Hematopoietic multipotent progenitor cell treated with erythropoietin and hydrocortisone succinate and interleukin-3 and kit ligand, for 8 days (in vitro differentiated cells): ENCODE results near the gene CASP3.
A peak's percentile ranks its signal among the peaks of the same experiment; 100 is the strongest.

Experiments used
- DNase-seq: peaks from one replicate; pipeline ENCODE4 v3.0.0-alpha.2; 2015

Gene CASP3

GRCh38 chr4:184649026-184649970 is at the start of gene CASP3, which contains the start of gene PRIMPOL:
CASP3 (minus strand) TSS chr4:184649447; CDS start chr4:184638453, 10,994 bp downstream.
PRIMPOL (plus strand) TSS chr4:184649738; CDS start chr4:184657141, 7,403 bp downstream.
- DNase-seq: peak; percentile 93

- no peak for DNase-seq
These were observed 48.7 kb upstream of the CASP3 start for GRCh38 chr4:184697956-184698355.

- DNase-seq: no peak
These were observed 46.1 kb upstream of the CASP3 start for GRCh38 chr4:184695178-184695896.

GRCh38 chr4:184694412-184694956 is 45.2 kb upstream of the CASP3 start:
- no peak for DNase-seq

- no peak for DNase-seq
These were observed 43.8 kb upstream of the CASP3 start for GRCh38 chr4:184693056-184693455.

- no peak for DNase-seq
These were observed 40.4 kb upstream of the CASP3 start for GRCh38 chr4:184689681-184690080.

GRCh38 chr4:184688447-184688846 is 39.2 kb upstream of the CASP3 start:
- no peak for DNase-seq

GRCh38 chr4:184688005-184688404 is 38.8 kb upstream of the CASP3 start:
- DNase-seq: no peak

GRCh38 chr4:184684491-184685189 is 35.4 kb upstream of the CASP3 start:
- peak; percentile 100 for DNase-seq

- DNase-seq: no peak
These were observed 32.7 kb upstream of the CASP3 start for GRCh38 chr4:184681916-184682315.

GRCh38 chr4:184680698-184681097 is 31.5 kb upstream of the CASP3 start:
- no peak for DNase-seq

- DNase-seq: peak; percentile 64
These were observed 26.7 kb upstream of the CASP3 start for GRCh38 chr4:184675821-184676492.

GRCh38 chr4:184675018-184675417 is 25.8 kb upstream of the CASP3 start:
- no peak for DNase-seq

- no peak for DNase-seq
These were observed 24.8 kb upstream of the CASP3 start for GRCh38 chr4:184674011-184674410.

GRCh38 chr4:184672741-184673140 is 23.5 kb upstream of the CASP3 start:
- no peak for DNase-seq

GRCh38 chr4:184671101-184671500 is 21.9 kb upstream of the CASP3 start:
- no peak for DNase-seq

GRCh38 chr4:184669251-184669650 is 20.0 kb upstream of the CASP3 start:
- DNase-seq: no peak

GRCh38 chr4:184668511-184669114 is 19.4 kb upstream of the CASP3 start:
- no peak for DNase-seq

GRCh38 chr4:184668096-184668495 is 18.8 kb upstream of the CASP3 start:
- DNase-seq: no peak

GRCh38 chr4:184666670-184667069 is 17.4 kb upstream of the CASP3 start:
- no peak for DNase-seq

- peak; percentile 78 for DNase-seq
These were observed 15.4 kb upstream of the CASP3 start for GRCh38 chr4:184664445-184665210.
